ENCODE measurements around the gene ANKRD36B.
"Not testable (repeated sequence)": the region's sequence is repeated elsewhere in the genome, so short reads cannot be mapped to it uniquely, and the experiment has no call there.

The ANKRD36B gene

DNA sequence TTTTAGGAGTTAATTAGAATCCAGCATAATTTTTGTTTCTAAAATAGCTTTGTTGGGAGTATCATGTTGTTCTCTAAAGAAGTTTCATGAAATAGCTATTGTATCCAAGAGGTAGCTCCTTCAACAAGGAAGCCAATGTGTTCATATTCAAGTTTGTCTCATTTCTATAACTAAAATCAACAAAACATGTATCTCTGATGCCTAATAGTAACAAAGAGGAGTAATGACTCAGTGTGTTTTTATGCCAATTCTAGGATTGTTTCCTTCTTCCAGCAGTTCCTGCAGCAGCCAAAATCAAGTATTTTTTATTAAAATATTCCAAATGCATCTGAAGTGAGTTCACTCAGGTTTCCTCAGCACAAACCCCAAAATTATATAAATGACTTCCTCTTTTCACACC lies 41.1 kb downstream of the ANKRD36B start:
- not testable (repeated sequence) for DNase-seq

- DNase-seq: no peak
Measured at GRCh38 chr2:97546711-97547110, 43.0 kb downstream of the ANKRD36B start.

- DNase-seq: not testable (repeated sequence)
Measured at GRCh38 chr2:97544911-97545310, 44.8 kb downstream of the ANKRD36B start.

GRCh38 chr2:97525904-97526303 lies 63.8 kb downstream of the ANKRD36B start:
- not testable (repeated sequence) for DNase-seq

DNA sequence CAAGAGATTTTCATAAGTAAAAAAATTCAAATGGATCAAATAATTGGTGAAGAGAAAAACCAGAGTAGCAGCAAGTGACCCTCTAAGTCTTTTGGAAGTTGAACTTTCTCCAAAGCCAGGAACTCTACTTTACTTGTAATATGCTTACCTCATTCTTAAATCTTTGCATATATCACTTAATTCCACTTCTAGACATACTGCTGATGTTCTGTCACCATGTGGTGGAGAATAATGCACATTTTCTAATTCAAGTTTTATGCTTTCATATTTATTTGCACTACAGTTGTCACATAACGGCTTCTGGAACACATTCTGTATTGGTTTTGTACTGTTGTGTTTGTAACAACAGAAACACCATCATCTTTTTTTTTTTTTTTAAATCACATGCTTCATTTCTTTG lies 65.9 kb downstream of the ANKRD36B start:
- DNase-seq: not testable (repeated sequence)

- DNase-seq: not testable (repeated sequence)
Measured at GRCh38 chr2:97522916-97523555, 66.6 kb downstream of the ANKRD36B start.

DNA sequence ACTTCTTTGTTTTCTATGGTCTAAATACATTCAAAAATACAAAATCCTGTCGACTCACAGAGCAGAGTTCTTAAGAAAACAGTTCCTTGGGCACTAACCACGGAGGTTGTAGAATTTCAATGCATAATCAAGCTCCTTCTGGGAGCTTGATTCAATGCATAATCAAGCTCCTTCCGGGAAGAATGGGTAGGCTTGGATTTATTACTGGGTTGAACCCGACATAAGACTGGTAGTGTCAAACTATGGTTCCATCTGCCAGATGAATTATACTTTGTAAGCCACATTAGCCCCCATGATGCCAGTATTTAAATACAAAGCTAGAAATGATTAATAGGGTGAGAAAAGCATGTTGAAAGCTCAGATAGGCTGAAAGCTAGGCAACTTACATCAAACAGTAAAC lies 94.0 kb downstream of the ANKRD36B start:
- not testable (repeated sequence) for DNase-seq

DNA sequence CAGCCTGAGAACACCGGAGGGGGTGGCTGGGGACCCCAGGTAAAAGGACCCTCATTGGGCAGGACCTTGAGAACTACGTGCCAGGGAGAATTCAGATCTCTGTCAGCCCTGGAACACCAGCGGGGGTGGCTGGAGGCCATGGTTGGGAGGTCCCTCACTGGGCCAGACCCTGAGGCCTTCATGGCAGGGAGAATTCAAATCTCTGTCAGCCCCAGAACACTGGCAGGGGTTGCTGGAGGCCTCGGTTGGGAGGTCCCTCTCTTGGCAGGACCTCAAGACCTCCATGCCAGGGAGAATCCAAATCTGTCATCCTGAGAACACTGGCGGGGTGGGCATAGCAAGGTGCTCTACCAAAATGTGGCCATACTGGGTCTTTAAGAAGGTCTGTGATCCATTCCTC lies 99.5 kb downstream of the ANKRD36B start:
- DNase-seq: not testable (repeated sequence)

All from CD4-positive, alpha-beta T cell treated with Interleukin-21 for 1 hour (primary cell).